ENCODE results near the gene STK32B. TPM values are rescaled to one million over a fixed set of nuclear protein-coding genes. Genes with fewer than 3 reads are reported as not detected.

Gene STK32B
- polyA plus RNA-seq, 2 of the 4 experiments (the other 2 are of a cell fraction), result 7.6 to 12.1 TPM

DNA sequence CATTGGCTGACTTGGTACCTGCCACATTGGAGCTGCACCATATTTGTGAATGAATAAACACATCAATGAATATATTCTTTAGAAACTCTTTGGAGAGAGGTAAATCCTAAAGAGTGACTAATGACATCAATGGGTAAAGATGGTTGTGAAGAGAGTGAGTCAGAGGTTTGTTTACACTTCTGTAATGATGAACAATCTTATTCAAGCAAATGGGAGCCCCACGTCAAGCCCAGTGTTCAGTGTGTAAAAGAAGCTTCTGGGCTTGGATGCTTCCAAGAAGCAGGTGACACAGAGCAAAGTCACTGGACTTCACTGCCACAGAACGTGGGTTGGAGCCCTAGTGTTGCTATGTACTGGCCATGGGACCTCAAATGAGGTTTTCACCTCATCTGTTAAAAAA, 319.0 kb downstream of the STK32B start:
- TF ChIP-seq ZSCAN20 (CRISPR knock-in tag; IDR thresholded peaks at IDR 0.05) (no peak), JUNB (IDR thresholded peaks at IDR 0.05) (peak; percentile 83), MAFK (IDR thresholded peaks at IDR 0.05; ENCODE audit: partially characterized antibody) (no peak), FOSL2 (IDR thresholded peaks at IDR 0.05) (peak; percentile 79; the same call in 1 of the 2 replicates), FOSL2 (CRISPR knock-in tag; IDR thresholded peaks at IDR 0.05) (peak; percentile 92), CBX8 (IDR thresholded peaks at IDR 0.05) (no peak), CEBPB (IDR thresholded peaks at IDR 0.05) (0 out of 4 replicates have a peak, but pooled peaks of 1 of the 2 experiments have one; percentile 40), CHD2 (IDR thresholded peaks at IDR 0.05; ENCODE audit: low read length, partially characterized antibody) (no peak), GATA3 (IDR thresholded peaks at IDR 0.05; ENCODE audit: borderline replicate concordance) (peak; percentile 76; the same call in 1 of the 2 replicates), TFCP2L1 (CRISPR knock-in tag; IDR thresholded peaks at IDR 0.05) (no peak), EP300 (IDR thresholded peaks at IDR 0.05) (peak in 1 of 2 experiments; percentile 33; a peak in 2 of 5 replicates), RAD21 (conservative IDR thresholded peaks at IDR 0.05 in 1 of 2, IDR thresholded peaks at IDR 0.05 in 1 of 2) (no peak)
- TF ChIP-seq, protein P1, sequence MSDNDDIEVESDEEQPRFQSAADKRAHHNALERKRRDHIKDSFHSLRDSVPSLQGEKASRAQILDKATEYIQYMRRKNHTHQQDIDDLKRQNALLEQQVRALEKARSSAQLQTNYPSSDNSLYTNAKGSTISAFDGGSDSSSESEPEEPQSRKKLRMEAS (IDR thresholded peaks at IDR 0.05), result peak; percentile 71
- TF ChIP-seq, protein P2, sequence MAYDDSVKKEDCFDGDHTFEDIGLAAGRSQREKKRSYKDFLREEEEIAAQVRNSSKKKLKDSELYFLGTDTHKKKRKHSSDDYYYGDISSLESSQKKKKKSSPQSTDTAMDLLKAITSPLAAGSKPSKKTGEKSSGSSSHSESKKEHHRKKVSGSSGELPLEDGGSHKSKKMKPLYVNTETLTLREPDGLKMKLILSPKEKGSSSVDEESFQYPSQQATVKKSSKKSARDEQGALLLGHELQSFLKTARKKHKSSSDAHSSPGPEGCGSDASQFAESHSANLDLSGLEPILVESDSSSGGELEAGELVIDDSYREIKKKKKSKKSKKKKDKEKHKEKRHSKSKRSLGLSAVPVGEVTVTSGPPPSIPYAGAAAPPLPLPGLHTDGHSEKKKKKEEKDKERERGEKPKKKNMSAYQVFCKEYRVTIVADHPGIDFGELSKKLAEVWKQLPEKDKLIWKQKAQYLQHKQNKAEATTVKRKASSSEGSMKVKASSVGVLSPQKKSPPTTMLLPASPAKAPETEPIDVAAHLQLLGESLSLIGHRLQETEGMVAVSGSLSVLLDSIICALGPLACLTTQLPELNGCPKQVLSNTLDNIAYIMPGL (CRISPR knock-in tag; IDR thresholded peaks at IDR 0.05; ENCODE audit: borderline replicate concordance), result no peak
- TF ChIP-seq, protein P3, sequence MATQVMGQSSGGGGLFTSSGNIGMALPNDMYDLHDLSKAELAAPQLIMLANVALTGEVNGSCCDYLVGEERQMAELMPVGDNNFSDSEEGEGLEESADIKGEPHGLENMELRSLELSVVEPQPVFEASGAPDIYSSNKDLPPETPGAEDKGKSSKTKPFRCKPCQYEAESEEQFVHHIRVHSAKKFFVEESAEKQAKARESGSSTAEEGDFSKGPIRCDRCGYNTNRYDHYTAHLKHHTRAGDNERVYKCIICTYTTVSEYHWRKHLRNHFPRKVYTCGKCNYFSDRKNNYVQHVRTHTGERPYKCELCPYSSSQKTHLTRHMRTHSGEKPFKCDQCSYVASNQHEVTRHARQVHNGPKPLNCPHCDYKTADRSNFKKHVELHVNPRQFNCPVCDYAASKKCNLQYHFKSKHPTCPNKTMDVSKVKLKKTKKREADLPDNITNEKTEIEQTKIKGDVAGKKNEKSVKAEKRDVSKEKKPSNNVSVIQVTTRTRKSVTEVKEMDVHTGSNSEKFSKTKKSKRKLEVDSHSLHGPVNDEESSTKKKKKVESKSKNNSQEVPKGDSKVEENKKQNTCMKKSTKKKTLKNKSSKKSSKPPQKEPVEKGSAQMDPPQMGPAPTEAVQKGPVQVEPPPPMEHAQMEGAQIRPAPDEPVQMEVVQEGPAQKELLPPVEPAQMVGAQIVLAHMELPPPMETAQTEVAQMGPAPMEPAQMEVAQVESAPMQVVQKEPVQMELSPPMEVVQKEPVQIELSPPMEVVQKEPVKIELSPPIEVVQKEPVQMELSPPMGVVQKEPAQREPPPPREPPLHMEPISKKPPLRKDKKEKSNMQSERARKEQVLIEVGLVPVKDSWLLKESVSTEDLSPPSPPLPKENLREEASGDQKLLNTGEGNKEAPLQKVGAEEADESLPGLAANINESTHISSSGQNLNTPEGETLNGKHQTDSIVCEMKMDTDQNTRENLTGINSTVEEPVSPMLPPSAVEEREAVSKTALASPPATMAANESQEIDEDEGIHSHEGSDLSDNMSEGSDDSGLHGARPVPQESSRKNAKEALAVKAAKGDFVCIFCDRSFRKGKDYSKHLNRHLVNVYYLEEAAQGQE (IDR thresholded peaks at IDR 0.05), result no peak
- H3K9me3 ChIP-seq, result no peaks in the 10 kb centered on the region
- no peak overlapping the region for H3K4me3 ChIP-seq
- peaks cover 66% of the 10 kb centered on the region for H3K4me1 ChIP-seq
- peak; percentile 39 for FAIRE-seq
- ChIA-PET POLR2A (no interaction called here), CTCF (interaction anchor here (0.8 kb wide), 1 partner anchor 90 kb away, joined by 3 read pairs; no protein-coding TSS in a partner anchor)
- ATAC-seq, result peak; percentile 28 to 41; a peak in 3 of 6 replicates
- DNase-seq (ENCODE audit: low read depth in 1 of 2, low spot score in 1 of 2), result peak; percentile 44 to 85
- H3K27ac ChIP-seq, result peak overlapping the region; percentile 57 to 86; a peak in 4 of 6 replicates
- peak overlapping the region; percentile 68 for H3K4me2 ChIP-seq
- WGBS (ENCODE audit: missing lambda C conversion rate), result 8% methylated on average over 2 of the region's 2 CpGs

DNA sequence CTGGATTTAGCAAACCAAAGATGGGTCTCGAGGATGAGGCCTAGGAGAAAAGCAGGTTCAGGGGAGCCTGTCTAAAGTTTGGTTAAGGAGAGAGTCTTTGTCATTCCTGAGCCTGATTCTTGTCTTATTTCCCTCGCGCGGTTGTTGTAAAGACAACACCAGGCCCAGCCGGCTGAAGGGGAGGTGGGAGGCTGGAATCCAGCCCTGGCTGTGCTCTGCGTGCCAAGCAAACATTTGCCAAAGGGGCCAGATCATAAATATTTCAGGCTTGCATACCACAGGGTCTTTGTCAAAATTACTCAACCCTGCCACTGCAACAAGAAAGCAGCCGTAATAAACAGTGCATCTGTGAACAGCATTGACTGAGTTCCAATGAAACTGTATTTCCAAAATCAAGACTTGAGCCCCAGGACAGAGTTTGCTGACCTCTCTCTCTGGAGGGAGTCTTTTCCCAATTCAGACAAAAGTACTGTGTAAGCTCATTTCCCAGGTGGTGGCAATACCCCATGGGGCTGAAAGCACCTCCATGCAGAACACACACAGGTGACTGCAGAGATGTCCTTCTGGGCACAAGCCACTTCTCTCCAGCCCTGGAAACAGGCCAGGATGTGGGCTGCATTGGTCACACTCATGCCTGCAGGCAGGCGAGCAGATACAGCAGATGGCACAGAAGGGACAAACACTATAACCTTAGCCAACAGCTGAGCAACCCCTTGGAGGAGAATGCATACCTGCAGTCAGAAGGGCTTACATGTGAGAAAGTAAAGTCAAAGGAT, 320.3 kb downstream of the STK32B start:
- FAIRE-seq, result no peak
- WGBS (ENCODE audit: missing lambda C conversion rate), result 7% methylated on average over 8 of the region's 8 CpGs
- TF ChIP-seq, protein P4, sequence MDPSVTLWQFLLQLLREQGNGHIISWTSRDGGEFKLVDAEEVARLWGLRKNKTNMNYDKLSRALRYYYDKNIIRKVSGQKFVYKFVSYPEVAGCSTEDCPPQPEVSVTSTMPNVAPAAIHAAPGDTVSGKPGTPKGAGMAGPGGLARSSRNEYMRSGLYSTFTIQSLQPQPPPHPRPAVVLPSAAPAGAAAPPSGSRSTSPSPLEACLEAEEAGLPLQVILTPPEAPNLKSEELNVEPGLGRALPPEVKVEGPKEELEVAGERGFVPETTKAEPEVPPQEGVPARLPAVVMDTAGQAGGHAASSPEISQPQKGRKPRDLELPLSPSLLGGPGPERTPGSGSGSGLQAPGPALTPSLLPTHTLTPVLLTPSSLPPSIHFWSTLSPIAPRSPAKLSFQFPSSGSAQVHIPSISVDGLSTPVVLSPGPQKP (IDR thresholded peaks at IDR 0.05; ENCODE audit: low read depth, low read length), result no peak
- TF ChIP-seq, protein P2 (CRISPR knock-in tag; IDR thresholded peaks at IDR 0.05; ENCODE audit: borderline replicate concordance), result no peak
- TF ChIP-seq TP53 (CRISPR knock-in tag; IDR thresholded peaks at IDR 0.05) (no peak), MAZ (IDR thresholded peaks at IDR 0.05; ENCODE audit: borderline replicate concordance, low read depth, low read length) (no peak), RFX5 (IDR thresholded peaks at IDR 0.05) (no peak), RAD21 (conservative IDR thresholded peaks at IDR 0.05 in 1 of 2, IDR thresholded peaks at IDR 0.05 in 1 of 2) (no peak), CBX2 (IDR thresholded peaks at IDR 0.05; ENCODE audit: borderline replicate concordance, low read depth) (no peak), TFCP2L1 (CRISPR knock-in tag; IDR thresholded peaks at IDR 0.05) (no peak), CHD2 (IDR thresholded peaks at IDR 0.05; ENCODE audit: low read length, partially characterized antibody) (no peak), FOXS1 (CRISPR knock-in tag; IDR thresholded peaks at IDR 0.05) (peak; percentile 73; the same call in 1 of the 2 replicates), KDM1A (IDR thresholded peaks at IDR 0.05; ENCODE audit: low read depth) (no peak)
- TF ChIP-seq, protein P5, sequence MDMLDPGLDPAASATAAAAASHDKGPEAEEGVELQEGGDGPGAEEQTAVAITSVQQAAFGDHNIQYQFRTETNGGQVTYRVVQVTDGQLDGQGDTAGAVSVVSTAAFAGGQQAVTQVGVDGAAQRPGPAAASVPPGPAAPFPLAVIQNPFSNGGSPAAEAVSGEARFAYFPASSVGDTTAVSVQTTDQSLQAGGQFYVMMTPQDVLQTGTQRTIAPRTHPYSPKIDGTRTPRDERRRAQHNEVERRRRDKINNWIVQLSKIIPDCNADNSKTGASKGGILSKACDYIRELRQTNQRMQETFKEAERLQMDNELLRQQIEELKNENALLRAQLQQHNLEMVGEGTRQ (IDR thresholded peaks at IDR 0.05), result no peak
- TF ChIP-seq, protein P6, sequence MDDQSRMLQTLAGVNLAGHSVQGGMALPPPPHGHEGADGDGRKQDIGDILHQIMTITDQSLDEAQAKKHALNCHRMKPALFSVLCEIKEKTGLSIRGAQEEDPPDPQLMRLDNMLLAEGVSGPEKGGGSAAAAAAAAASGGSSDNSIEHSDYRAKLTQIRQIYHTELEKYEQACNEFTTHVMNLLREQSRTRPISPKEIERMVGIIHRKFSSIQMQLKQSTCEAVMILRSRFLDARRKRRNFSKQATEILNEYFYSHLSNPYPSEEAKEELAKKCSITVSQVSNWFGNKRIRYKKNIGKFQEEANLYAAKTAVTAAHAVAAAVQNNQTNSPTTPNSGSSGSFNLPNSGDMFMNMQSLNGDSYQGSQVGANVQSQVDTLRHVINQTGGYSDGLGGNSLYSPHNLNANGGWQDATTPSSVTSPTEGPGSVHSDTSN (IDR thresholded peaks at IDR 0.05), result peak; percentile 55; the same call in 1 of the 2 replicates

More for the DNA sequence above, 320.3 kb downstream of the STK32B start:
- Histone ChIP-seq H3K4me3 (no peak overlapping the region), H3K27ac (peak overlapping the region; percentile 57 to 86; a peak in 5 of 6 replicates), H3K9me3 (no peaks in the 10 kb centered on the region), H3K4me1 (peaks cover 55% of the 10 kb centered on the region), H3K4me2 (peak overlapping the region; percentile 68)
- DNase-seq (ENCODE audit: low read depth in 1 of 2, low spot score in 1 of 2), result peak in 1 of 2 experiments; percentile 81
- CTCF ChIA-PET, result interaction anchor here (1.3 to 1.7 kb wide), 2 partner anchors 28 to 321 kb away, joined by 3 to 5 read pairs; no protein-coding TSS in a partner anchor
- peak; percentile 42 to 76 for ATAC-seq
- POLR2A ChIA-PET, result interaction anchor here (0.6 kb wide), 1 partner anchor 14 kb away, joined by 6 read pairs; no protein-coding TSS in a partner anchor

All from A549 (cell line).